ENCODE results near the gene R3HDM4. TPM values are rescaled to one million over a fixed set of nuclear protein-coding genes. Genes with fewer than 3 reads are reported as not detected.

Gene R3HDM4
- total and polyA plus RNA-seq, 9 of the 15 experiments (the other 6 are each of a cell fraction or from before 2014, with no cell fraction given): 3.2 to 154 (median 59.0) TPM

- no peak for TF ChIP-seq TRIM25 (IDR thresholded peaks at IDR 0.05; ENCODE audit: borderline replicate concordance)
- TF ChIP-seq ZMIZ1 (IDR thresholded peaks at IDR 0.05; ENCODE audit: low read depth in 2 of 2, low read length in 2 of 2): peak in 1 of 2 experiments; percentile 78; a peak in 2 of 4 replicates
- peak in 1 of 2 experiments; percentile 72; a peak in 1 of 4 replicates for TF ChIP-seq KDM4B (IDR thresholded peaks at IDR 0.05; ENCODE audit: borderline replicate concordance in 2 of 2, low read depth in 1 of 2)
- peak; percentile 96 for TF ChIP-seq ZBTB7A (IDR thresholded peaks at IDR 0.05; ENCODE audit: borderline replicate concordance, control insufficient read depth, low read depth, low read length)
- peak; percentile 59; the same call in 1 of the 2 replicates for TF ChIP-seq RBFOX2 (IDR thresholded peaks at IDR 0.05; ENCODE audit: low read depth, low read length)
- peak; percentile 38; the same call in 1 of the 2 replicates for TF ChIP-seq PYGO2 (tag; IDR thresholded peaks at IDR 0.05)
- peak; percentile 73 for TF ChIP-seq ZBTB12 (CRISPR knock-in tag; IDR thresholded peaks at IDR 0.05)
- TF ChIP-seq TAL1 (IDR thresholded peaks at IDR 0.05): peak; percentile 83
- TF ChIP-seq CBX2 (IDR thresholded peaks at IDR 0.05; ENCODE audit: insufficient read depth, low read length, poor library complexity, severe bottlenecking): no peak
- TF ChIP-seq SMAD2 (IDR thresholded peaks at IDR 0.05; ENCODE audit: low read depth, low read length): peak; percentile 69; the same call in 1 of the 2 replicates
- peak; percentile 85; the same call in 1 of the 2 replicates for TF ChIP-seq PTBP1 (IDR thresholded peaks at IDR 0.05; ENCODE audit: low read depth, low read length)
- TF ChIP-seq E4F1 (CRISPR knock-in tag; IDR thresholded peaks at IDR 0.05; ENCODE audit: borderline replicate concordance): no peak
- TF ChIP-seq HDAC1 (IDR thresholded peaks at IDR 0.05): peak in 1 of 2 experiments; percentile 96; a peak in 2 of 4 replicates
- peak; percentile 54; the same call in 1 of the 2 replicates for TF ChIP-seq HNRNPL (IDR thresholded peaks at IDR 0.05; ENCODE audit: low read depth, low read length)
- 0 out of 2 replicates have a peak, but pooled peaks have one; percentile 41 for TF ChIP-seq SMARCC2 (IDR thresholded peaks at IDR 0.05; ENCODE audit: low read depth)
- TF ChIP-seq U2AF2 (optimal IDR thresholded peaks at IDR 0.05; ENCODE audit: low read depth, low read length): no peak
Observed at GRCh38 chr19:944171-944567, 31.1 kb upstream of the R3HDM4 start (continued).

All from K562 (cell line).